NB4 (cell line): ENCODE results near the gene GRID1.

ENCODE experiments used
- DNase-seq: peaks from one replicate; pipeline ENCODE4 v3.0.0; 2010; ENCODE audit warnings: low read depth
- H3K4me3 ChIP-seq: one replicate; pipeline ENCODE4 v1.5.1; 2011; ENCODE audit warnings: mild to moderate bottlenecking, low read depth, low read length, moderate library complexity
- MYC ChIP-seq: IDR thresholded peaks from 2 replicates; pipeline ENCODE4 v1.6.1; 2011; ENCODE audit warnings: low read depth, low read length
- POLR2A ChIP-seq: IDR thresholded peaks from 2 replicates; pipeline ENCODE4 v1.6.1; 2011; ENCODE audit warnings: mild to moderate bottlenecking; ENCODE audit not compliant: insufficient read length; ENCODE audit errors: extremely low read depth
- TF ChIP-seq, protein P1 (sequence below): IDR thresholded peaks from 2 replicates; pipeline ENCODE4 v1.6.1; 2011; ENCODE audit warnings: low read depth, low read length
- TF ChIP-seq, protein P2 (sequence below): IDR thresholded peaks from one replicate; pipeline ENCODE4 v1.5.1; 2012; ENCODE audit warnings: low read depth, low read length

GRID1 gene

DNA sequence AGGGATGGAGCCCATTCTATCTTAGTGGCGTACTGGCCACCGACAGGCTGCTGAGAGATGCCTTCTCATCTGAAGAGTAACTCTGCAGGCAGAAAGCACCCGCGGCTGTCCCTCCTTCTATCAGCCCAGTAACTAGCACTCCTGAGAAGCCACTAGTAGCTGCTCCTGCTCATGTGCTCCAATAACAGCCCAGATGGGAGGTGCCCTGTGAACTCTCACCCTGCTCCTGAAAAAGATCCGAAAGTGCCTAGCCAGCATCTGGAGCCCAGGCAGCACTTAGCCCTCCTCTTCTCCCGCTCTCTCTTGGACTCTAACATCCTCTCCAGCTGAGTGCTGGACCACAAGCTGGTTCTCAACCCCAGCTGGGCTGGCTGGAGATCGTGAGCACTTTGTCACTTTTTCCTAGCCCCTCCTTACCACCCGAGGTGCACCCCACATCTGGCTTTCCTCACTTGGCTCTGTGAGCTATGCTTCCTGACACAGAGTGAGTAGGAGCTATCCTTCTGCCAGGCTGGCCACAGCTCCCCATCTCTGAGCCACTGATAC is 239.2 kb downstream of the GRID1 start:
- TF ChIP-seq, protein P1, sequence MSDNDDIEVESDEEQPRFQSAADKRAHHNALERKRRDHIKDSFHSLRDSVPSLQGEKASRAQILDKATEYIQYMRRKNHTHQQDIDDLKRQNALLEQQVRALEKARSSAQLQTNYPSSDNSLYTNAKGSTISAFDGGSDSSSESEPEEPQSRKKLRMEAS, result no peak
- no peak for TF ChIP-seq MYC
- TF ChIP-seq, protein P2, sequence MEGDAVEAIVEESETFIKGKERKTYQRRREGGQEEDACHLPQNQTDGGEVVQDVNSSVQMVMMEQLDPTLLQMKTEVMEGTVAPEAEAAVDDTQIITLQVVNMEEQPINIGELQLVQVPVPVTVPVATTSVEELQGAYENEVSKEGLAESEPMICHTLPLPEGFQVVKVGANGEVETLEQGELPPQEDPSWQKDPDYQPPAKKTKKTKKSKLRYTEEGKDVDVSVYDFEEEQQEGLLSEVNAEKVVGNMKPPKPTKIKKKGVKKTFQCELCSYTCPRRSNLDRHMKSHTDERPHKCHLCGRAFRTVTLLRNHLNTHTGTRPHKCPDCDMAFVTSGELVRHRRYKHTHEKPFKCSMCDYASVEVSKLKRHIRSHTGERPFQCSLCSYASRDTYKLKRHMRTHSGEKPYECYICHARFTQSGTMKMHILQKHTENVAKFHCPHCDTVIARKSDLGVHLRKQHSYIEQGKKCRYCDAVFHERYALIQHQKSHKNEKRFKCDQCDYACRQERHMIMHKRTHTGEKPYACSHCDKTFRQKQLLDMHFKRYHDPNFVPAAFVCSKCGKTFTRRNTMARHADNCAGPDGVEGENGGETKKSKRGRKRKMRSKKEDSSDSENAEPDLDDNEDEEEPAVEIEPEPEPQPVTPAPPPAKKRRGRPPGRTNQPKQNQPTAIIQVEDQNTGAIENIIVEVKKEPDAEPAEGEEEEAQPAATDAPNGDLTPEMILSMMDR, result no peak
- no peak for TF ChIP-seq POLR2A
- DNase-seq, result no peak
- H3K4me3 ChIP-seq, result no peak overlapping the region

DNA sequence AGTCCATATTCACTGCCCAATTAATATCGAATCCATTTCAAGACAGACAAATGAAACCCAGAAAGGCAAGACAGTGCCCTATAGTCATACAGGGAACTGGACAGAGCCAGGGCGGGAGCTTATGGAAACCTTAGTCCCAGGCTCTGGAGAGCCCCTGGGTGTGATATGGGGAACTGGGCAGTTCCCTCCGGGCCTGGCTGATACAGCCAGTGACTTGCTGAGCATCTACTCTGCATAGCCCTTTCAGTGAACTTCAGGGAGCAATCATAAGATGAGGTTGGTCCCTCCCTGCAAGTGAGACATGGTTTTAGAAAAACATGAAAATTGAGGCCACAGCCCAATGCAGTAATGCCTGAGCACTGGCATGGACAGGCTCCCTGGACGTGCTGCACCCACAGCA is 241.9 kb downstream of the GRID1 start:
- no peak for DNase-seq
- no peak overlapping the region for H3K4me3 ChIP-seq
- TF ChIP-seq, protein P2, result no peak
- TF ChIP-seq MYC (no peak), POLR2A (no peak)
- TF ChIP-seq, protein P1, result no peak

DNA sequence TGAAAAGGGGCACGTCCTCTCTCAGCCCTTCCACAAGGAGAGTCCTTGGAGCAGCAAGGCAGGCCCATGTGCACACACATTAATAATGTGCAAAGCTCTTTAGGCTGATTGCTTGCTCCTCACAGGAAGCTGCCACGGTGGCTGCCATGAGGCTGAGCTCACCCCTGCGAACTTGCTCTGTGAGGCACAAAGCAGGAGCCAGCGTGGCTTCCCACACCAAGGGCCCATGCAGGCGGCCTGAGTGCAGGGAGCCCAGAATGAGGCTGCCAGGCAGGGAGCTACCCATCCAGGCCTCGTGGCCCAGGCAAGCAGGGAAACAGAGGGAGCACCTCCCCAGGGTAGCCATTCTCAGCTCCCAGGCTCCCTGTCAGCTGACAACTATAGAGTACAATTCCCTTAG is 242.9 kb downstream of the GRID1 start:
- H3K4me3 ChIP-seq, result no peak overlapping the region
- TF ChIP-seq, protein P2, result no peak
- no peak for TF ChIP-seq POLR2A
- no peak for TF ChIP-seq MYC
- TF ChIP-seq, protein P1, result no peak
- no peak for DNase-seq

DNA sequence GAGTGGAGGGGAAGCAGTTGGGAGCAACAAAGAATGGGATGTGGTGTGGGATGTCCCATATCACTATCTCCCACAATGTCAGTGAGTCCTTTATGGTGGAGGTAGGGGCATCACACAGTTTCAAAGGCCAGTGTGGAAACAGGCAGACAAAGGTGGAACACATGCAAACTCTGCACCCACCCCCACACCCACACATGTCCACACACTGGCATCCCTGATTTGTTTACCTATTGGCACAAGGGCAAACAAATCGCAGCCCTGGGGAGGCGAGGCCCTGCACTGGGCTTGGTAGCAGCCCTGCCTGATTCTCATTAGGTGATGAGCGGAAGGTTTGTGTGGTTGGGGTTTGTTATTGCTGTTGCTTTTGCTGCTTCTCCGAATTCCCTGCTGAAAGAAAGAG is 243.3 kb downstream of the GRID1 start:
- TF ChIP-seq POLR2A (no peak), MYC (no peak)
- TF ChIP-seq, protein P1, result no peak
- TF ChIP-seq, protein P2, result no peak
- no peak overlapping the region for H3K4me3 ChIP-seq
- DNase-seq, result no peak

DNA sequence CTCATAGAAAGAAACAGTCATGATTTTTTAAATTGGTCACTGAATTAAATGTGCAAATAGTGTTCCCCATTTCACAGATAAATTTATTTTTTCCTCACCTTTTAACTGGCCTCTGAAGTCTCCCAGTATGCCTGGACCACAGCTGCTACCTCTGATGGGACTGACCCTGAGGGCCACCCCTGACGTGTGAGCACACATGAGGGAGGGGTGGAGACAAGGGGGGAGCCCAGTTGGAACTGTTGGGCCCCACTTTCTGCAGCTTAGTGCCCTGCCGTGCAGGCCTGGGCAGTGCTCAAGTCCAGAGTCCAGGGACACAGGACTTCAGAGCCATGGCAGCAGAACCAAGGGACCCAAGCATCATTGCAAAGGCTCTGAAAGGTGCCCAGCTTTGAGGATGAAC is 243.9 kb downstream of the GRID1 start:
- TF ChIP-seq POLR2A, result no peak
- no peak for TF ChIP-seq MYC
- TF ChIP-seq, protein P2, result no peak
- TF ChIP-seq, protein P1, result no peak
- H3K4me3 ChIP-seq, result no peak overlapping the region
- no peak for DNase-seq
